Adrenal gland (tissue), 12 donors: Measurements from ENCODE around the gene MTUS2. TPM values are rescaled to one million over a fixed set of nuclear protein-coding genes. Genes with fewer than 3 reads are reported as not detected.

Source experiments
- DNase-seq, 7 donors: peaks; one replicate each; pipeline ENCODE4 v3.0.0-alpha.2; 2019 to 2020
- H3K27ac ChIP-seq, 5 donors: fragments of 200-600 bp; sonication (generic) in 4 of 5; 1 replicate in 3 of 5; 2 replicates in 2 of 5; pipeline versions ENCODE4 v1.5.1 to v1.8.0; 2016 to 2020; ENCODE audit warnings: mild to moderate bottlenecking in 1 of 5
- H3K27me3 ChIP-seq: fragments of 200-600 bp; 2 replicates; pipeline ENCODE4 v1.8.0; 2021
- H3K36me3 ChIP-seq, 2 donors: fragments of 200-600 bp; replicated peaks in 1 of 2; 1 replicate in 1 of 2; 2 replicates in 1 of 2; pipeline versions ENCODE4 v1.5.1 to v1.8.0; 2018 to 2022
- H3K4me1 ChIP-seq, 2 donors: fragments of 200-600 bp; replicated peaks in 1 of 2; 1 replicate in 1 of 2; 2 replicates in 1 of 2; pipeline versions ENCODE4 v1.5.1 to v1.8.0; 2018 to 2021
- H3K4me3 ChIP-seq, 4 donors: fragments of 200-600 bp; sonication (generic) in 3 of 4; one replicate each; pipeline ENCODE4 v1.5.1; 2016 to 2018
- H3K9me3 ChIP-seq, 3 donors: fragments of 200-600 bp; sonication (generic) in 1 of 3; replicated peaks in 1 of 3; 1 replicate in 2 of 3; 2 replicates in 1 of 3; pipeline versions ENCODE4 v1.5.1 to v1.8.0; 2016 to 2021
- POLR2A ChIP-seq, 2 donors: fragments of 450-650 bp; IDR thresholded peaks; one replicate each; pipeline ENCODE4 v1.6.1; 2017; ENCODE audit warnings: antibody characterized with exemption in 2 of 2, mild to moderate bottlenecking in 2 of 2, moderate library complexity in 1 of 2
- WGBS, 4 donors: extraction: QIAGEN DNeasy Blood & Tissue Kit in 2 of 4; methylation state at CpG; one replicate each; pipeline versions ENCODE4 v1.1.5 to v1.1.7; 2013 to 2017; 5-methylcytosine and 5-hydroxymethylcytosine counted together
- intact Hi-C, 2 donors: fragments of 100-400 bp; cut with DNase I; formaldehyde crosslinking; loops; one replicate each; pipeline versions ENCODE4 v1.14.1 to v1.15.0; 2022 to 2023
- polyA plus RNA-seq, 3 donors: library from polyadenylated mRNA; stranded (reverse); fragments of 200-250 nt in 2 of 3; fragments of 350-450 nt in 1 of 3; fragmentation: Illumina TruSeq in 1 of 3; extraction: RNeasy Lipid Tissue Mini Kit (QIAGEN cat#74804) in 1 of 3; gene quantifications; one replicate each; pipeline ENCODE4 v1.2.3, GENCODE V29; 2013 to 2014
- total RNA-seq, 9 donors: library from RNA; depleted of rRNA in 4 of 9; stranded (reverse); fragments of >200 nt in 4 of 9; fragments of 120-200 nt in 1 of 9; fragmentation: NEBNext Ultra II Directional in 1 of 9; extraction: Animal tissue kit (Norgen Biotek cat#: 25700) in 1 of 9; gene quantifications; one replicate each; pipeline versions ENCODE4 v1.1.0 to v1.2.4, GENCODE V29; 2013 to 2023
- TF ChIP-seq, protein P1 (sequence below), 6 experiments: fragments of 450-650 bp in 4 of 6; fragments of 200-600 bp in 2 of 6; sonication (generic) in 1 of 6; IDR thresholded peaks; 1 replicate in 5 of 6; 2 replicates in 1 of 6; pipeline versions ENCODE4 v1.5.1 to v1.8.0; 2016 to 2021; ENCODE audit warnings: antibody characterized with exemption in 6 of 6, mild to moderate bottlenecking in 2 of 6, moderate library complexity in 1 of 6
- donor health status: healthy with polysubstance abuse.
- donor health status: Bipolar disorder and iron deficiency.
- donor health status: DM: yes; HTN: yes; CAD: no.
- donor health status: DM: no; HTN: no; CAD: no.
- donor health status: DM: no; HTN: no; CAD: no.
- donor health status: DM: yes; HTN: yes; CAD: no.

The MTUS2 gene
- total and polyA plus RNA-seq, 12 donors, result 0.07 to 0.24 (median 0.14) TPM; not detected in 5

GRCh38 chr13:29022410-29022809 lies 202.3 kb downstream of the MTUS2 start:
- no peak for DNase-seq
- Histone ChIP-seq H3K36me3 (no peaks in the 10 kb centered on the region), H3K4me3 (no peak overlapping the region), H3K9me3 (no peaks in the 10 kb centered on the region), H3K27me3 (no peaks in the 10 kb centered on the region), H3K27ac (no peak overlapping the region), H3K4me1 (no peaks in the 10 kb centered on the region)
- 76 to 86% (median 78%) methylated on average over 4 of the region's 4 CpGs for WGBS, 4 donors
- intact Hi-C loops, result no loop called here
- TF ChIP-seq POLR2A (IDR thresholded peaks at IDR 0.05), result no peak
- TF ChIP-seq, protein P1, sequence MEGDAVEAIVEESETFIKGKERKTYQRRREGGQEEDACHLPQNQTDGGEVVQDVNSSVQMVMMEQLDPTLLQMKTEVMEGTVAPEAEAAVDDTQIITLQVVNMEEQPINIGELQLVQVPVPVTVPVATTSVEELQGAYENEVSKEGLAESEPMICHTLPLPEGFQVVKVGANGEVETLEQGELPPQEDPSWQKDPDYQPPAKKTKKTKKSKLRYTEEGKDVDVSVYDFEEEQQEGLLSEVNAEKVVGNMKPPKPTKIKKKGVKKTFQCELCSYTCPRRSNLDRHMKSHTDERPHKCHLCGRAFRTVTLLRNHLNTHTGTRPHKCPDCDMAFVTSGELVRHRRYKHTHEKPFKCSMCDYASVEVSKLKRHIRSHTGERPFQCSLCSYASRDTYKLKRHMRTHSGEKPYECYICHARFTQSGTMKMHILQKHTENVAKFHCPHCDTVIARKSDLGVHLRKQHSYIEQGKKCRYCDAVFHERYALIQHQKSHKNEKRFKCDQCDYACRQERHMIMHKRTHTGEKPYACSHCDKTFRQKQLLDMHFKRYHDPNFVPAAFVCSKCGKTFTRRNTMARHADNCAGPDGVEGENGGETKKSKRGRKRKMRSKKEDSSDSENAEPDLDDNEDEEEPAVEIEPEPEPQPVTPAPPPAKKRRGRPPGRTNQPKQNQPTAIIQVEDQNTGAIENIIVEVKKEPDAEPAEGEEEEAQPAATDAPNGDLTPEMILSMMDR (IDR thresholded peaks at IDR 0.05), result no peak

DNA sequence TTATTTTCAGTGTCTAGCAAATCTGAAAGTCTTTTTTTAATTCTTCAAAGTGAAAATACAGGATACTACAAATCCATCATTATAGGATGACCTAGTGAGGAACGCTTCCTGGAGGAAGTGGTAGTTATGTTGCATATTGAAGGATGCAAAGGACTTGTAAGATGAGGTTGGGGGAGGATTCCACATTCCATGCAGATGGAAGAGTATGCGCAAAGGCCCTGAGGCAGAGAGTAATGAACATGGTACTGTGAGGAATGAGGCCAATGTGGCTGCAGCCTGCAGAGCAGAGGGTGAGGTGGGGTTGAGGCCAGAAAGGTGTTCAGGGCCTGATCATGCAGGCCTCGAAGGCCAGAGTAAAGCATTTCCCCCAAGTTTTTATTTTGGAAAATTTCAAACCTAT lies 202.8 kb downstream of the MTUS2 start:
- Histone ChIP-seq H3K27ac (no peak overlapping the region), H3K9me3 (no peaks in the 10 kb centered on the region), H3K36me3 (no peaks in the 10 kb centered on the region), H3K4me3 (no peak overlapping the region), H3K4me1 (no peaks in the 10 kb centered on the region), H3K27me3 (no peaks in the 10 kb centered on the region)
- no peak for DNase-seq
- WGBS, 4 donors, result 69 to 85% (median 78%) methylated on average over 3 of the region's 3 CpGs
- intact Hi-C loops, result no loop called here
- no peak for TF ChIP-seq POLR2A (IDR thresholded peaks at IDR 0.05)
- TF ChIP-seq, protein P1 (IDR thresholded peaks at IDR 0.05), result no peak

- intact Hi-C loops, result no loop called here
These were observed 204.6 kb downstream of the MTUS2 start for GRCh38 chr13:29024783-29025182.

DNA sequence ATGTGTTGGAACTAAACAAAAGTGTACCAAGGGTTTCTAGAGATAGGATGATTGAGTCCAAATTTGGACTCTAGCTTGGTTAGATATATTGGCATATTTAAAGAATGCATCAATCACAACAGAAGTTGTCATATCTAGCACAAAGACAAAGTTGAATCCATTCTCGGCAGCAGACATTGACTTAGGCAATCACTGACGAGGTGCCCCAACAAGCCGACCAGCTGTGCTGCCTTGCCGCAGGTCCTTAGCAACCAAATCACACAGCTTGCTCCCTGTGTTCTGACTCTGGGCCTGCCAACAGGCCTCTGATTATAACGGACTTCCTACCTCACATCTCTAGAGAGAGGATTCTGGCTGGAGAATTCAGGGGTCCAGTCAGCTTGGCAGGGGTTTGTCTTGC lies 208.7 kb downstream of the MTUS2 start:
- 75 to 87% (median 85%) methylated on average over 4 to 5 of the region's 5 CpGs for WGBS, 4 donors
- intact Hi-C loops, result no loop called here
- no peaks in the 10 kb centered on the region for H3K27me3 ChIP-seq
- no peak overlapping the region for H3K27ac ChIP-seq
- no peaks in the 10 kb centered on the region for H3K9me3 ChIP-seq
- H3K4me1 ChIP-seq, result no peaks in the 10 kb centered on the region
- H3K36me3 ChIP-seq, result no peaks in the 10 kb centered on the region
- no peak for DNase-seq
- no peak overlapping the region for H3K4me3 ChIP-seq
- TF ChIP-seq, protein P1 (IDR thresholded peaks at IDR 0.05), result no peak
- TF ChIP-seq POLR2A (IDR thresholded peaks at IDR 0.05), result no peak

More at GRCh38 chr13:29024783-29025182, 204.6 kb downstream of the MTUS2 start:
- no peak overlapping the region for H3K4me3 ChIP-seq
- no peaks in the 10 kb centered on the region for H3K36me3 ChIP-seq
- no peak overlapping the region for H3K27ac ChIP-seq
- DNase-seq, result no peak
- no peaks in the 10 kb centered on the region for H3K4me1 ChIP-seq
- H3K27me3 ChIP-seq, result no peaks in the 10 kb centered on the region
- TF ChIP-seq, protein P1 (IDR thresholded peaks at IDR 0.05), result no peak
- no peak for TF ChIP-seq POLR2A (IDR thresholded peaks at IDR 0.05)
- H3K9me3 ChIP-seq, result no peaks in the 10 kb centered on the region
- WGBS, 4 donors, result 69 to 79% (median 74%) methylated on average over 7 to 8 of the region's 8 CpGs
